HepG2 (cell line): ENCODE data around the gene PAXX. TPM values are rescaled to one million over a fixed set of nuclear protein-coding genes. Genes with fewer than 3 reads are reported as not detected.

ENCODE experiments used
- ADNP ChIP-seq: sonication (generic); formaldehyde crosslinking; IDR thresholded peaks from 2 replicates; pipeline ENCODE4 v1.4.0; 2020; ENCODE audit warnings: missing genetic modification reagents
- ARNT2 ChIP-seq: sonication (generic); formaldehyde crosslinking; IDR thresholded peaks from 2 replicates; pipeline ENCODE4 v1.8.0; 2022; ENCODE audit warnings: mild to moderate bottlenecking, low read depth, missing genetic modification reagents, moderate library complexity
- HCFC1 ChIP-seq: fragments of 150-350 bp; IDR thresholded peaks from 2 replicates; pipeline ENCODE4 v1.6.1; 2014; ENCODE audit warnings: low read depth, low read length
- IRX3 ChIP-seq: sonication (generic); formaldehyde crosslinking; IDR thresholded peaks from 2 replicates; pipeline ENCODE4 v1.8.1; 2023; ENCODE audit warnings: mild to moderate bottlenecking, low read depth, missing genetic modification reagents, borderline replicate concordance
- JUNB ChIP-seq: sonication (generic); formaldehyde crosslinking; IDR thresholded peaks from 2 replicates; pipeline ENCODE4 v1.8.0; 2022; ENCODE audit warnings: missing genetic modification reagents, mild to moderate bottlenecking, borderline replicate concordance
- KAT8 ChIP-seq: IDR thresholded peaks from 2 replicates; pipeline ENCODE4 v1.6.1; 2016; ENCODE audit warnings: missing genetic modification reagents, missing compliant biosample characterization
- NR2F6 ChIP-seq, 2 experiments: IDR thresholded peaks; 2 replicates each; pipeline ENCODE4 v1.6.1; 2016; ENCODE audit warnings: antibody characterized with exemption in 1 of 2, mild to moderate bottlenecking in 1 of 2
- RCOR2 ChIP-seq: IDR thresholded peaks from 2 replicates; pipeline ENCODE4 v1.6.1; 2016; ENCODE audit warnings: missing biosample characterization, missing genetic modification reagents
- SOX13 ChIP-seq, 3 experiments: fragments of 450-650 bp in 1 of 3; sonication (generic) in 1 of 3; formaldehyde crosslinking in 1 of 3; IDR thresholded peaks in 2 of 3; conservative IDR thresholded peaks in 1 of 3; 2 replicates each; pipeline versions ENCODE4 v1.5.0 to v1.6.1; 2016 to 2020; ENCODE audit warnings: antibody characterized with exemption in 1 of 3, mild to moderate bottlenecking in 1 of 3, missing compliant biosample characterization in 1 of 3, missing genetic modification reagents in 1 of 3, moderate library complexity in 1 of 3
- THAP11 ChIP-seq: IDR thresholded peaks from 2 replicates; pipeline ENCODE4 v1.6.1; 2016; ENCODE audit warnings: missing biosample characterization, missing genetic modification reagents
- ZBTB38 ChIP-seq: sonication (generic); formaldehyde crosslinking; IDR thresholded peaks from 2 replicates; pipeline ENCODE4 v1.5.1; 2020; ENCODE audit warnings: mild to moderate bottlenecking, missing genetic modification reagents
- ZNF556 ChIP-seq: sonication (generic); formaldehyde crosslinking; IDR thresholded peaks from 2 replicates; pipeline ENCODE4 v1.4.0; 2020; ENCODE audit warnings: mild to moderate bottlenecking, missing genetic modification reagents, borderline replicate concordance
- polyA plus RNA-seq, 8 experiments: library from polyadenylated mRNA; depleted of rRNA in 3 of 8; stranded (reverse) in 7 of 8; unstranded in 1 of 8; fragments of >200 nt; fragmentation: Illumina TruSeq in 4 of 8; extraction: Trizol in 4 of 8; gene quantifications; 2 replicates each; pipeline versions ENCODE4 v1.2.1 to v1.2.3, GENCODE V29; 2011 to 2016; ENCODE audit warnings: low read depth in 4 of 8, missing spikeins in 1 of 8, mixed read lengths in 1 of 8; ENCODE audit not compliant: insufficient read depth in 1 of 8
- total RNA-seq, 5 experiments: library from RNA; depleted of rRNA; stranded (reverse); fragments of >200 nt; fragmentation: Illumina TruSeq; extraction: Trizol; gene quantifications; 2 replicates each; pipeline ENCODE4 v1.2.3, GENCODE V29; 2016; ENCODE audit warnings: low read depth in 1 of 5
- TF ChIP-seq, protein P1 (sequence below): sonication (generic); formaldehyde crosslinking; conservative IDR thresholded peaks from 2 replicates; pipeline ENCODE4 v1.4.0; 2020; ENCODE audit warnings: missing genetic modification reagents
- TF ChIP-seq, protein P2 (sequence below): sonication (generic); formaldehyde crosslinking; IDR thresholded peaks from 2 replicates; pipeline ENCODE4 v1.4.0; 2020; ENCODE audit warnings: missing genetic modification reagents
- TF ChIP-seq, protein P3 (sequence below): sonication (generic); formaldehyde crosslinking; IDR thresholded peaks from 2 replicates; pipeline ENCODE4 v1.8.1; 2023; ENCODE audit warnings: mild to moderate bottlenecking, missing genetic modification reagents
- TF ChIP-seq, protein P4 (sequence below): sonication (generic); formaldehyde crosslinking; IDR thresholded peaks from 2 replicates; pipeline ENCODE4 v1.9.0; 2022; ENCODE audit warnings: low read depth, missing genetic modification reagents
- TF ChIP-seq, protein P5 (sequence below): IDR thresholded peaks from 2 replicates; pipeline ENCODE4 v1.6.1; 2012; ENCODE audit warnings: inconsistent platforms

Gene PAXX
- total and polyA plus RNA-seq, 2 of the 13 experiments (the other 11 are each of a cell fraction or from before 2014, with no cell fraction given): 14.0 to 31.9 TPM

DNA sequence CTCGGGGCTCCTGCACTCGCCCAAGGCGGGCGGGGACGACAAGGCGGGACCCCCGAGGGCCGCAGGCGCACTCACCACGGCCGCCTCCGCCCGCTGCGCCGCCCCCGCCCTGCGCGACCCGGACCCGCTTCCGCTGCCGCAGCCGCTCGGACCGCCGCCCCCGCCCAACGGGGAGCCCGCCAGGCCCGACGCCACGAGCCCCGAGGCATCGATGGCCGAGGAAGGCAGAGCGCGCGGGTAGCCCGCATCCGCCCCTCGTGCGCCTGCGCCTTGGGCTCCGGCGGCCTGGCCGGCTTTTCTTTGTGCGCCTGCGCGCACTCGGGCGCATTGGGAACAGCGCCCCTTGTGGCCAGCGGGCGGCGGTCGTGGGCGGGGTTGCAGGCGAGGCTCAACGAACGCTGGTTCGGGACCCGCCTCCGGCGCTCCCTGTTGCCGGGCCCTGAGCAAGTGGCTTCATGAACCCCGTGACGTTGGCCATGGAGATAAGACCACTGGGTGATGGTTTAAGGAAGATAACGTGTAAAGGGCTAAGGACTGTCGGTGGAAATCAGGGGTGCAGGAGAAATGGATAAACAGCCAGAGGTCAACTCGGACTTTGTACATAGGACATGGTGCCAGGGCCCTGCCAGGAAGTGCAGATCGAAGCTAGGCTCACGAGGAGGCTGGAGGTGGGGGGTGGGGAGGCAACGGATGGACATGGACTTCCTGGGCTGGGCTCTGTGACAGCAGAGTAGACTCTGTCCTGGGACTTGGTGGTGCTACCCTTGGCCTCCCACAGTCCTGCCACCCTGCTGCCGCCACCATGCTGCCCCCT lies 47.5 kb upstream of the PAXX start, which contains the start of the genes C8G and FBXW5 (continued):
- TF ChIP-seq ARNT2 (no peak), RCOR2 (CRISPR knock-in tag) (peak; percentile 57; the same call in 1 of the 2 replicates), NR2F6 (IDR thresholded peaks at IDR 0.05) (peak; percentile 40; the same call in 1 of the 2 replicates), NR2F6 (CRISPR knock-in tag; IDR thresholded peaks at IDR 0.05) (peak; percentile 28), KAT8 (CRISPR knock-in tag) (0 out of 2 replicates have a peak, but pooled peaks have one; percentile 18), ADNP (CRISPR knock-in tag) (peak; percentile 89), ZNF556 (CRISPR knock-in tag) (peak; percentile 57), IRX3 (CRISPR knock-in tag) (peak; percentile 39; the same call in 1 of the 2 replicates), HCFC1 (peak; percentile 56), SOX13 (IDR thresholded peaks at IDR 0.05) (no peak), SOX13 (CRISPR knock-in tag; conservative IDR thresholded peaks at IDR 0.05 in 1 of 2, IDR thresholded peaks at IDR 0.05 in 1 of 2) (no peak; a peak in 1 of 4 replicates), ZBTB38 (peak; percentile 62; the same call in 1 of the 2 replicates), THAP11 (CRISPR knock-in tag) (peak; percentile 88), JUNB (CRISPR knock-in tag) (no peak)
- TF ChIP-seq, protein P1, sequence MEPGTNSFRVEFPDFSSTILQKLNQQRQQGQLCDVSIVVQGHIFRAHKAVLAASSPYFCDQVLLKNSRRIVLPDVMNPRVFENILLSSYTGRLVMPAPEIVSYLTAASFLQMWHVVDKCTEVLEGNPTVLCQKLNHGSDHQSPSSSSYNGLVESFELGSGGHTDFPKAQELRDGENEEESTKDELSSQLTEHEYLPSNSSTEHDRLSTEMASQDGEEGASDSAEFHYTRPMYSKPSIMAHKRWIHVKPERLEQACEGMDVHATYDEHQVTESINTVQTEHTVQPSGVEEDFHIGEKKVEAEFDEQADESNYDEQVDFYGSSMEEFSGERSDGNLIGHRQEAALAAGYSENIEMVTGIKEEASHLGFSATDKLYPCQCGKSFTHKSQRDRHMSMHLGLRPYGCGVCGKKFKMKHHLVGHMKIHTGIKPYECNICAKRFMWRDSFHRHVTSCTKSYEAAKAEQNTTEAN (CRISPR knock-in tag): no peak
- TF ChIP-seq, protein P2, sequence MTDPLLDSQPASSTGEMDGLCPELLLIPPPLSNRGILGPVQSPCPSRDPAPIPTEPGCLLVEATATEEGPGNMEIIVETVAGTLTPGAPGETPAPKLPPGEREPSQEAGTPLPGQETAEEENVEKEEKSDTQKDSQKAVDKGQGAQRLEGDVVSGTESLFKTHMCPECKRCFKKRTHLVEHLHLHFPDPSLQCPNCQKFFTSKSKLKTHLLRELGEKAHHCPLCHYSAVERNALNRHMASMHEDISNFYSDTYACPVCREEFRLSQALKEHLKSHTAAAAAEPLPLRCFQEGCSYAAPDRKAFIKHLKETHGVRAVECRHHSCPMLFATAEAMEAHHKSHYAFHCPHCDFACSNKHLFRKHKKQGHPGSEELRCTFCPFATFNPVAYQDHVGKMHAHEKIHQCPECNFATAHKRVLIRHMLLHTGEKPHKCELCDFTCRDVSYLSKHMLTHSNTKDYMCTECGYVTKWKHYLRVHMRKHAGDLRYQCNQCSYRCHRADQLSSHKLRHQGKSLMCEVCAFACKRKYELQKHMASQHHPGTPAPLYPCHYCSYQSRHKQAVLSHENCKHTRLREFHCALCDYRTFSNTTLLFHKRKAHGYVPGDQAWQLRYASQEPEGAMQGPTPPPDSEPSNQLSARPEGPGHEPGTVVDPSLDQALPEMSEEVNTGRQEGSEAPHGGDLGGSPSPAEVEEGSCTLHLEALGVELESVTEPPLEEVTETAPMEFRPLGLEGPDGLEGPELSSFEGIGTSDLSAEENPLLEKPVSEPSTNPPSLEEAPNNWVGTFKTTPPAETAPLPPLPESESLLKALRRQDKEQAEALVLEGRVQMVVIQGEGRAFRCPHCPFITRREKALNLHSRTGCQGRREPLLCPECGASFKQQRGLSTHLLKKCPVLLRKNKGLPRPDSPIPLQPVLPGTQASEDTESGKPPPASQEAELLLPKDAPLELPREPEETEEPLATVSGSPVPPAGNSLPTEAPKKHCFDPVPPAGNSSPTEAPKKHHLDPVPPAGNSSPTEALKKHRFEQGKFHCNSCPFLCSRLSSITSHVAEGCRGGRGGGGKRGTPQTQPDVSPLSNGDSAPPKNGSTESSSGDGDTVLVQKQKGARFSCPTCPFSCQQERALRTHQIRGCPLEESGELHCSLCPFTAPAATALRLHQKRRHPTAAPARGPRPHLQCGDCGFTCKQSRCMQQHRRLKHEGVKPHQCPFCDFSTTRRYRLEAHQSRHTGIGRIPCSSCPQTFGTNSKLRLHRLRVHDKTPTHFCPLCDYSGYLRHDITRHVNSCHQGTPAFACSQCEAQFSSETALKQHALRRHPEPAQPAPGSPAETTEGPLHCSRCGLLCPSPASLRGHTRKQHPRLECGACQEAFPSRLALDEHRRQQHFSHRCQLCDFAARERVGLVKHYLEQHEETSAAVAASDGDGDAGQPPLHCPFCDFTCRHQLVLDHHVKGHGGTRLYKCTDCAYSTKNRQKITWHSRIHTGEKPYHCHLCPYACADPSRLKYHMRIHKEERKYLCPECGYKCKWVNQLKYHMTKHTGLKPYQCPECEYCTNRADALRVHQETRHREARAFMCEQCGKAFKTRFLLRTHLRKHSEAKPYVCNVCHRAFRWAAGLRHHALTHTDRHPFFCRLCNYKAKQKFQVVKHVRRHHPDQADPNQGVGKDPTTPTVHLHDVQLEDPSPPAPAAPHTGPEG (CRISPR knock-in tag): 0 out of 2 replicates have a peak, but pooled peaks have one; percentile 43
- TF ChIP-seq, protein P3, sequence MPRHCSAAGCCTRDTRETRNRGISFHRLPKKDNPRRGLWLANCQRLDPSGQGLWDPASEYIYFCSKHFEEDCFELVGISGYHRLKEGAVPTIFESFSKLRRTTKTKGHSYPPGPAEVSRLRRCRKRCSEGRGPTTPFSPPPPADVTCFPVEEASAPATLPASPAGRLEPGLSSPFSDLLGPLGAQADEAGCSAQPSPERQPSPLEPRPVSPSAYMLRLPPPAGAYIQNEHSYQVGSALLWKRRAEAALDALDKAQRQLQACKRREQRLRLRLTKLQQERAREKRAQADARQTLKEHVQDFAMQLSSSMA (CRISPR knock-in tag): 0 out of 2 replicates have a peak, but pooled peaks have one; percentile 39
- TF ChIP-seq, protein P4, sequence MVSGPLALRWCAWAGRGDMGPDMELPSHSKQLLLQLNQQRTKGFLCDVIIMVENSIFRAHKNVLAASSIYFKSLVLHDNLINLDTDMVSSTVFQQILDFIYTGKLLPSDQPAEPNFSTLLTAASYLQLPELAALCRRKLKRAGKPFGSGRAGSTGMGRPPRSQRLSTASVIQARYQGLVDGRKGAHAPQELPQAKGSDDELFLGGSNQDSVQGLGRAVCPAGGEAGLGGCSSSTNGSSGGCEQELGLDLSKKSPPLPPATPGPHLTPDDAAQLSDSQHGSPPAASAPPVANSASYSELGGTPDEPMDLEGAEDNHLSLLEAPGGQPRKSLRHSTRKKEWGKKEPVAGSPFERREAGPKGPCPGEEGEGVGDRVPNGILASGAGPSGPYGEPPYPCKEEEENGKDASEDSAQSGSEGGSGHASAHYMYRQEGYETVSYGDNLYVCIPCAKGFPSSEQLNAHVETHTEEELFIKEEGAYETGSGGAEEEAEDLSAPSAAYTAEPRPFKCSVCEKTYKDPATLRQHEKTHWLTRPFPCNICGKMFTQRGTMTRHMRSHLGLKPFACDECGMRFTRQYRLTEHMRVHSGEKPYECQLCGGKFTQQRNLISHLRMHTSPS (CRISPR knock-in tag): peak; percentile 63; the same call in 1 of the 2 replicates
- TF ChIP-seq, protein P5, sequence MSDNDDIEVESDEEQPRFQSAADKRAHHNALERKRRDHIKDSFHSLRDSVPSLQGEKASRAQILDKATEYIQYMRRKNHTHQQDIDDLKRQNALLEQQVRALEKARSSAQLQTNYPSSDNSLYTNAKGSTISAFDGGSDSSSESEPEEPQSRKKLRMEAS: no peak
